ENCODE measurements around the gene TDRD1. TPM values are rescaled to one million over a fixed set of nuclear protein-coding genes. Genes with fewer than 3 reads are reported as not detected.

The TDRD1 gene
- polyA plus RNA-seq, 1 experiment, result not detected

DNA sequence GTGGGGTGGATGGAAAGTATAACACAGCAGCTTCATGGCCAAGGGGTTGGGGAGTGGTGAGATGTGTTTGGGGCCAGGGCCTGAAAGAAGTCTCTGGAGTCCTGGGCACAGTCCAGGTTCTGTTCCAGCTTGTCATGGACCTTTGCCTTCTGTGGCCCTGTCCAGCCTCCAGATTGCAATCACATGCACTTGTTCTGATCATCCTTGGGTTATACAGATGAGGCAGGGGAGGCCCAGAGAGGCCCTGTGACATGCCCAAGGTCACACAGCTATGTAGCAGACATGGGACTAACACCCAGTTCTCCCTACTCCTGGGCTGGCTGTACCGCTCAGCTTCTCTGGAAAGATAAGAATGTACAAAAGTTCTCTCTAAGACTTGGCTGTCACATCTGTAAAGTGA, 71.6 kb downstream of the TDRD1 start:
- CTCF ChIA-PET, result no interaction called here
- Histone ChIP-seq H3K27me3 (ENCODE audit: control insufficient read depth, insufficient read depth, low read length) (peaks cover 4% of the 10 kb centered on the region), H3K9me3 (ENCODE audit: control insufficient read depth, insufficient read depth, low read length) (no peaks in the 10 kb centered on the region), H3K27ac (ENCODE audit: low read depth, low read length) (no peak overlapping the region), H3K4me3 (ENCODE audit: low read depth, low read length) (no peak overlapping the region)
- POLR2A ChIA-PET, result no interaction called here
- no peak for DNase-seq (ENCODE audit: low read depth, low spot score)
- TF ChIP-seq, protein P1, sequence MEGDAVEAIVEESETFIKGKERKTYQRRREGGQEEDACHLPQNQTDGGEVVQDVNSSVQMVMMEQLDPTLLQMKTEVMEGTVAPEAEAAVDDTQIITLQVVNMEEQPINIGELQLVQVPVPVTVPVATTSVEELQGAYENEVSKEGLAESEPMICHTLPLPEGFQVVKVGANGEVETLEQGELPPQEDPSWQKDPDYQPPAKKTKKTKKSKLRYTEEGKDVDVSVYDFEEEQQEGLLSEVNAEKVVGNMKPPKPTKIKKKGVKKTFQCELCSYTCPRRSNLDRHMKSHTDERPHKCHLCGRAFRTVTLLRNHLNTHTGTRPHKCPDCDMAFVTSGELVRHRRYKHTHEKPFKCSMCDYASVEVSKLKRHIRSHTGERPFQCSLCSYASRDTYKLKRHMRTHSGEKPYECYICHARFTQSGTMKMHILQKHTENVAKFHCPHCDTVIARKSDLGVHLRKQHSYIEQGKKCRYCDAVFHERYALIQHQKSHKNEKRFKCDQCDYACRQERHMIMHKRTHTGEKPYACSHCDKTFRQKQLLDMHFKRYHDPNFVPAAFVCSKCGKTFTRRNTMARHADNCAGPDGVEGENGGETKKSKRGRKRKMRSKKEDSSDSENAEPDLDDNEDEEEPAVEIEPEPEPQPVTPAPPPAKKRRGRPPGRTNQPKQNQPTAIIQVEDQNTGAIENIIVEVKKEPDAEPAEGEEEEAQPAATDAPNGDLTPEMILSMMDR (IDR thresholded peaks at IDR 0.05; ENCODE audit: low read depth, low read length), result no peak

DNA sequence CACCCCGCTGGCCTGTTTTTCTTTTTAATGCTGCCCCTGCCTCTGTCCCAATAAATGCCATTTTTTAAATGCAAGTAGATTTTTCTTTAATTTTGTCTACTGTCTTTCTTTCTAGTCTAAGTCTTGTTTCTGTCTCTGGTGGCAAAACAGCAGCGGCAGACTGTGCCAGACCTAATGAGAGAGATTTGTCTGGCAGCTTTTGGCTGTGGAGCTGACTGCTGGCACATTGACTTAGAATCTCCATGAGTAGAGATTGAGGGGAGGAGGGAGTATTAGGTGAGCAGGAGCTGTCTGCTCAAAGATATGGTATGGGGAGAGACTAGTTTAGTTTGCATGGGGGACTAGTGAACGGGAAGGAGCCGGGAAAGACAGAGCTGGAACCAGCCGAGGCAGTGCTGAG, 72.9 kb downstream of the TDRD1 start:
- no peaks in the 10 kb centered on the region for H3K9me3 ChIP-seq (ENCODE audit: control insufficient read depth, insufficient read depth, low read length)
- no peak overlapping the region for H3K4me3 ChIP-seq (ENCODE audit: low read depth, low read length)
- H3K27ac ChIP-seq (ENCODE audit: low read depth, low read length), result no peak overlapping the region
- TF ChIP-seq, protein P1 (IDR thresholded peaks at IDR 0.05; ENCODE audit: low read depth, low read length), result no peak
- ChIA-PET POLR2A (no interaction called here), CTCF (no interaction called here)
- no peak for DNase-seq (ENCODE audit: low read depth, low spot score)
- peaks cover 4% of the 10 kb centered on the region for H3K27me3 ChIP-seq (ENCODE audit: control insufficient read depth, insufficient read depth, low read length)

DNA sequence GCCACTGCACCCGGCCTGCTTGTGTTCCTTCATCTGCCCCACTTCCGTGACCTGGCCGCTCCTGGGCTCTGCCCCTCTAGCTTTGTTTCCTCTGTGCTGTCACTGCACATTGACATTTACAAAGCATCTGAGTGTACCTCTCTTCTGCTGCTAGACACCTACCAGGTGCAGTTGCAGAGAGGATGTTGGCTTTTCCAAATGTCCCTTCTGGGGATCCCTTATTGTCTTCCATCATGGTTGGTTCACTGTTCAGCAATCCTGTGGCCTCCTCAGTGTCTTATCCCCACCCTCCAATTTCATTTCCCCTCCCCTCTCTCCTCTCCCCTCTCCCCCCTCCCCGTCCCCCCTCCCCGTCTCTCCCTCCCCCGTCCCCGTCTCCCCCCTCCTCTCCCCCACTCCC, 73.7 kb downstream of the TDRD1 start:
- no peaks in the 10 kb centered on the region for H3K9me3 ChIP-seq (ENCODE audit: control insufficient read depth, insufficient read depth, low read length)
- H3K27ac ChIP-seq (ENCODE audit: low read depth, low read length), result no peak overlapping the region
- DNase-seq (ENCODE audit: low read depth, low spot score), result no peak
- ChIA-PET CTCF (no interaction called here), POLR2A (no interaction called here)
- TF ChIP-seq, protein P1 (IDR thresholded peaks at IDR 0.05; ENCODE audit: low read depth, low read length), result no peak
- no peak overlapping the region for H3K4me3 ChIP-seq (ENCODE audit: low read depth, low read length)
- peaks cover 4% of the 10 kb centered on the region for H3K27me3 ChIP-seq (ENCODE audit: control insufficient read depth, insufficient read depth, low read length)

DNA sequence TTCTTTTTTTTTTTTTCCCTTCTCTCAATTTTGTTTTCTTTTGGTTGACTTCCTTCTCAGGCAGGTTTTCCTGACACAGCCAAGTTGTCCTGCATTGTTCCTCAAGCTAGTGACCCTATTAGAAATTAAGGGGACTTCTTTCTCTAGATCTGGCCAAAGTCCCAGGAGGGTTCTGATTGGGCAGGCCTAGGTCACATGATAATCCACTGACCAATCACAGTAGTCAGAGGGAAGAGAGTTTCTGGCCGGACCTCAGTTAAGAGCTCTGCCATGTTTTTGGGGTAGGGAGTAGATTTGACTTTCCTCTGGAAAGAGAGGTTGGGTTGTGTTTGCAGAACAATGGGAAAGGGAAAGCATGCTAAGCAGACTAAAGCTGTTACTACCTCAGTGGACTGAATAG, 76.1 kb downstream of the TDRD1 start:
- POLR2A ChIA-PET, result no interaction called here
- Histone ChIP-seq H3K27ac (ENCODE audit: low read depth, low read length) (no peak overlapping the region), H3K27me3 (ENCODE audit: control insufficient read depth, insufficient read depth, low read length) (no peaks in the 10 kb centered on the region), H3K9me3 (ENCODE audit: control insufficient read depth, insufficient read depth, low read length) (no peaks in the 10 kb centered on the region; the same call in 1 of the 2 replicates), H3K4me3 (ENCODE audit: low read depth, low read length) (no peak overlapping the region)
- DNase-seq (ENCODE audit: low read depth, low spot score), result no peak
- TF ChIP-seq, protein P1 (IDR thresholded peaks at IDR 0.05; ENCODE audit: low read depth, low read length), result no peak
- CTCF ChIA-PET, result no interaction called here

DNA sequence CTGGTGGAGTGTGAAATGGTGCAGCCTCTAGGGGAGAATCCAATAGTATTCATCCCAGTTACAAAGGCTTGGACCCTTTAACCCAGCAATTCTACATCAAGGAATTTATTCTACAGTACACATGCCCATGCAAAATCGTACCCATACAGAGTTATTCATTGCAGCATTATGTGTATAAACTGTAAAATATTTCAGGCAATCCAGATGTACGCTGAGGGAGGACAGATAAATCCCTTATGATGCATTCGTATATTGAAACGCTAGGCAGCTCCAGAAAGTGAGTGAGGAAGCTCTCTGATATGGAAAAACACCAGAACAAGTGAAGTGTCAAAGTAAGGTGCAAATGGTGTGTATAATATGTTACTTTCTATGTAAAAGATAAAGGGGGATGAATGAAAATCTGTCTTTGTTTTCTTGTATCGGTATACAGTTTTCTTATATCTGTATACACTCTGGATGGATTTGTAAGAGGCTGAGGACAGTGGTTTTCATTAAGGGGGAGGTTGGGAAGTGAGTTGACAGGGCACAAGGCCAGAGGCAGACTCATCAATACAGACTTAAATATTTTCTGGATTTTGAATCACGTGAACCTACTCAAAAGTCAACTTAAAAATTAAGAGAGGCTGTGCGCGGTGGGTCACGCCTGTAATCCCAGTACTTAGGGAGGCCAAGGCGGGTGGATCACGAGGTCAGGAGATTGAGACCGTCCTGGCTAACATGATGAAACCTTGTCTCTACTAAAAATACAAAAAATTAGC, 77.0 kb downstream of the TDRD1 start:
- CTCF ChIA-PET, result no interaction called here
- Histone ChIP-seq H3K4me3 (ENCODE audit: low read depth, low read length) (no peak overlapping the region), H3K9me3 (ENCODE audit: control insufficient read depth, insufficient read depth, low read length) (no peaks in the 10 kb centered on the region; the same call in 1 of the 2 replicates), H3K27me3 (ENCODE audit: control insufficient read depth, insufficient read depth, low read length) (no peaks in the 10 kb centered on the region), H3K27ac (ENCODE audit: low read depth, low read length) (no peak overlapping the region)
- TF ChIP-seq, protein P1 (IDR thresholded peaks at IDR 0.05; ENCODE audit: low read depth, low read length), result no peak
- no peak for DNase-seq (ENCODE audit: low read depth, low spot score)
- POLR2A ChIA-PET, result no interaction called here

Data from AG04450 (cell line).